AG10803 (cell line): ENCODE results near the gene SARNP.
"Not testable (repeated sequence)": the region's sequence is repeated elsewhere in the genome, so short reads cannot be mapped to it uniquely, and the experiment has no call there.

Source experiments
- DNase-seq: peaks from one replicate; pipeline ENCODE4 v3.0.0; 2010; ENCODE audit warnings: low read depth
- H3K4me3 ChIP-seq: 2 replicates; pipeline ENCODE4 v1.5.1; 2011; ENCODE audit warnings: mild to moderate bottlenecking, low read length, control low read depth
- TF ChIP-seq, protein P1 (sequence below): conservative IDR thresholded peaks from 2 replicates; pipeline ENCODE4 v1.5.1; 2011; ENCODE audit warnings: mild to moderate bottlenecking, low read length, control low read depth, inconsistent platforms

SARNP gene, protein sequence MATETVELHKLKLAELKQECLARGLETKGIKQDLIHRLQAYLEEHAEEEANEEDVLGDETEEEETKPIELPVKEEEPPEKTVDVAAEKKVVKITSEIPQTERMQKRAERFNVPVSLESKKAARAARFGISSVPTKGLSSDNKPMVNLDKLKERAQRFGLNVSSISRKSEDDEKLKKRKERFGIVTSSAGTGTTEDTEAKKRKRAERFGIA

GRCh38 chr12:55817345-55818139 is at the start of gene SARNP, which contains the start of gene ORMDL2:
Gene SARNP, minus strand, starts transcription at chr12:55817724. Its CDS starts 23 bp downstream, at chr12:55817701.
Gene ORMDL2, plus strand, starts transcription at chr12:55818041. Its CDS starts 959 bp downstream, at chr12:55819000.
- TF ChIP-seq, protein P1, sequence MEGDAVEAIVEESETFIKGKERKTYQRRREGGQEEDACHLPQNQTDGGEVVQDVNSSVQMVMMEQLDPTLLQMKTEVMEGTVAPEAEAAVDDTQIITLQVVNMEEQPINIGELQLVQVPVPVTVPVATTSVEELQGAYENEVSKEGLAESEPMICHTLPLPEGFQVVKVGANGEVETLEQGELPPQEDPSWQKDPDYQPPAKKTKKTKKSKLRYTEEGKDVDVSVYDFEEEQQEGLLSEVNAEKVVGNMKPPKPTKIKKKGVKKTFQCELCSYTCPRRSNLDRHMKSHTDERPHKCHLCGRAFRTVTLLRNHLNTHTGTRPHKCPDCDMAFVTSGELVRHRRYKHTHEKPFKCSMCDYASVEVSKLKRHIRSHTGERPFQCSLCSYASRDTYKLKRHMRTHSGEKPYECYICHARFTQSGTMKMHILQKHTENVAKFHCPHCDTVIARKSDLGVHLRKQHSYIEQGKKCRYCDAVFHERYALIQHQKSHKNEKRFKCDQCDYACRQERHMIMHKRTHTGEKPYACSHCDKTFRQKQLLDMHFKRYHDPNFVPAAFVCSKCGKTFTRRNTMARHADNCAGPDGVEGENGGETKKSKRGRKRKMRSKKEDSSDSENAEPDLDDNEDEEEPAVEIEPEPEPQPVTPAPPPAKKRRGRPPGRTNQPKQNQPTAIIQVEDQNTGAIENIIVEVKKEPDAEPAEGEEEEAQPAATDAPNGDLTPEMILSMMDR, result no peak
- peak within 1 kb of the TSS; percentile 89 for H3K4me3 ChIP-seq
- DNase-seq, result peak; percentile 100

DNA sequence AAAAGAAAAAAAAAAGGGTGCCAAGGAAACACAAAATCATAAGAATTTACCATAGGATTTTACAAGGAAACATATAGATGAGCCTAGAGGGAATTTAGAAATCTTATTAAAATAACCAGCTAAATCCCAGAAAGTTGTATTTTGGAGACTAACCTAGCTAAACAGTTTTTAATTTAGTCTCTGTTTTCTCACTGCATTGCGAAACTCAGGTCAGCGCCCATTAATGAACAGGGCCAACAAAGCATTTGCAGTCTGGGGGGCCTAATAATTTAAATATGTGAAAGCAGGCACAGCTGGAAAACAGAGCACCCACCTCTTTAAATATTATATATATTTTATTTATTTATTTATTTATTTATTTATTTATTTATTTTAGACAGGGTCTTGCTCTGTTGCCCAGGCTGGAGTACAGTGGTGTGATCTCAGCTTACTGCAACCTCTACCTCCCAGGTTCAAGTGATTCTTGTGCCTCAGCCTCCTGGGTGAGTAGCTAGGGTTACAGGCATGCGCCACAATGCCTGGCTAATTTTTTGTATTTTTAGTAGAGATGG is 49.0 kb upstream of the SARNP start:
- H3K4me3 ChIP-seq, DNase-seq: not testable (repeated sequence)

- no peak overlapping the region for H3K4me3 ChIP-seq
- TF ChIP-seq, protein P1, result no peak
- no peak for DNase-seq
Observed at GRCh38 chr12:55865327-55865726, 47.8 kb upstream of the SARNP start.

GRCh38 chr12:55862931-55863330 is 45.4 kb upstream of the SARNP start:
- DNase-seq, H3K4me3 ChIP-seq: not testable (repeated sequence)

DNA sequence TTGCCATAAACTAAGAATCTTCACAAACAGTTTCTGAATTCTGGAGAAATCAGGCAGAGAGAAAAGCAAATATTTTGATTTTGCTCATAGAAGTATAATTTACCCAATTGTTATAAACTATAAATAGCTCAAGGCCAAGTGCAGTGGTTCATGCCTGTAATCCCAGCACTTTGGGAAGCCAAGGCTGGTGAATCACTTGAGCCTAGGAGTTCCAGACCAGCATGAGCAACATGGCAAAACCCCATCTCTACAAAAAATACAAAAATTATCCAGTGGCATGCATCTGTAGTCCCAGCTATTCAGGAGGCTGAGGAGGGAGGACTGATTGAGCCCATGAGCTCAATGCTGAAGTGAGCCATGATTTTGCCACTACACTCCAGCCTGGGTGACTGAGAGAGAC is 44.8 kb upstream of the SARNP start:
- H3K4me3 ChIP-seq, result no peak overlapping the region
- TF ChIP-seq, protein P1, result no peak
- no peak for DNase-seq

GRCh38 chr12:55861871-55862270 is 44.3 kb upstream of the SARNP start:
- no peak overlapping the region for H3K4me3 ChIP-seq
- TF ChIP-seq, protein P1, result no peak
- no peak for DNase-seq

DNA sequence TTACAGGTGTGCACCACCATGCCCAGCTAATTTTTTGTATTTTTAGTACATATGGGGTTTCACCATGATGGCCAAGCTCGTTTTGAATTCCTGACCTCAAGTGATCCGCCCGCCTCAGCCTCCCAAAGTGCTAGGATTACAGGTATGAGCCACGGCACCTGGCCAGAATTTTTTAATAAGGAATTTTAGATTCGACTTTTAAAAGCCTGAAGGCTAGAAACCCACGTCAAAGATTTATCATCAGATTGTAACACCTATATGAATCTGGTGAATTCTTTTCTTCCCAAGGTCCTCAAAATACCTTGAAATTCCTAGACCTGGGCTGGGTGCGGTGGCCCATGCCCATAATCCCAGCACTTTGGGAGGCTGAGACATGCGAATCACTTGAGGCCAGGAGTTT is 43.9 kb upstream of the SARNP start:
- no peak overlapping the region for H3K4me3 ChIP-seq
- TF ChIP-seq, protein P1, result no peak
- DNase-seq, result no peak

DNA sequence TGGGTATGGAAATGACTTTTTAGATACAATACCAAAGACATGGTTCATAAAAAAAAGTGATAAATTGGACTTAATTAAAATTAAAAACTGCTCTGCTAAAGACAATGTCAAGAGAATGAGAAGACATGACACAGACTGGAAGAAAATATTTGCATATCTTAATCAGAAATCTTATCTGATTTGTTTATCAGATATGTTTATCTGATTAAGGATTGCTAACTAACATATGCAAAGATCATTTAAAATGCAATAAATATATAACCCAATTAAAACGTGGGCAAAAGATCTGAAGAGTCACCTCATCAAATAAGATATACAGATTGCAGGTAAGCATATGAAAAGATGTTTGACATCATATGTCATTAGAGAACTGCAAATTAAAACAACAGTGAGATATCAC is 35.2 kb upstream of the SARNP start:
- H3K4me3 ChIP-seq, result no peak overlapping the region
- DNase-seq, result no peak
- TF ChIP-seq, protein P1, result no peak
